Uterus (tissue), 2 donors: ENCODE measurements around the gene DDX25.

ENCODE experiments used
- POLR2A ChIP-seq, 2 donors: fragments of 450-650 bp; IDR thresholded peaks; one replicate each; pipeline ENCODE4 v1.6.1; 2016; ENCODE audit warnings: antibody characterized with exemption in 2 of 2, mild to moderate bottlenecking in 1 of 2, moderate library complexity in 1 of 2
- TF ChIP-seq, protein P1 (sequence below), 4 experiments: fragments of 200-600 bp in 2 of 4; fragments of 450-650 bp in 2 of 4; sonication (generic) in 2 of 4; IDR thresholded peaks; one replicate each; pipeline ENCODE4 v1.5.1; 2016 to 2019; ENCODE audit warnings: antibody characterized with exemption in 4 of 4, mild to moderate bottlenecking in 2 of 4, moderate library complexity in 1 of 4

DNA sequence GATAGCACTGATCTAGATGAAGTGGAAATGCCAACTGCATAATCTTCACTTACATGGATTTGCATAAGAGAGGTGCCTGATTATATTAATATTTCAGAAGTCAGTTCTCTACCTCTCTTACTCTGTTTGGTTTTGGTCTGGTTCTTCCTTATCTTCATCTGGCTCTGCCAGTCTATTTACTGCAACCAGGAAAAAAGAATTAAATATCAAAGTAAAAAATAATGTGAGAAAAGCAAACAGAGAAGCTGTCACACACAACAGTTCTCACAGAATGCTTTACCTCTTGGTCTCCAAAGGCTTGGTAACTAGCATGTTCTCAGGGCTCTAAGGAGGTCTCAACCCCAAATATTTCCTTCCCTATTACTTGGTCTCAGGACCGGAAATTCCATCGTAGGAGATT lies 48.3 kb downstream of the DDX25 start:
- no peak for TF ChIP-seq POLR2A (IDR thresholded peaks at IDR 0.05)
- TF ChIP-seq, protein P1, sequence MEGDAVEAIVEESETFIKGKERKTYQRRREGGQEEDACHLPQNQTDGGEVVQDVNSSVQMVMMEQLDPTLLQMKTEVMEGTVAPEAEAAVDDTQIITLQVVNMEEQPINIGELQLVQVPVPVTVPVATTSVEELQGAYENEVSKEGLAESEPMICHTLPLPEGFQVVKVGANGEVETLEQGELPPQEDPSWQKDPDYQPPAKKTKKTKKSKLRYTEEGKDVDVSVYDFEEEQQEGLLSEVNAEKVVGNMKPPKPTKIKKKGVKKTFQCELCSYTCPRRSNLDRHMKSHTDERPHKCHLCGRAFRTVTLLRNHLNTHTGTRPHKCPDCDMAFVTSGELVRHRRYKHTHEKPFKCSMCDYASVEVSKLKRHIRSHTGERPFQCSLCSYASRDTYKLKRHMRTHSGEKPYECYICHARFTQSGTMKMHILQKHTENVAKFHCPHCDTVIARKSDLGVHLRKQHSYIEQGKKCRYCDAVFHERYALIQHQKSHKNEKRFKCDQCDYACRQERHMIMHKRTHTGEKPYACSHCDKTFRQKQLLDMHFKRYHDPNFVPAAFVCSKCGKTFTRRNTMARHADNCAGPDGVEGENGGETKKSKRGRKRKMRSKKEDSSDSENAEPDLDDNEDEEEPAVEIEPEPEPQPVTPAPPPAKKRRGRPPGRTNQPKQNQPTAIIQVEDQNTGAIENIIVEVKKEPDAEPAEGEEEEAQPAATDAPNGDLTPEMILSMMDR (IDR thresholded peaks at IDR 0.05) = no peak
